Measurements from ENCODE around the gene ADA.

- no peak for TF ChIP-seq CTCF (IDR thresholded peaks at IDR 0.05; ENCODE audit: poor library complexity, severe bottlenecking)
- TF ChIP-seq EZH2 (IDR thresholded peaks at IDR 0.05; ENCODE audit: borderline replicate concordance, insufficient read depth, low read length, poor library complexity, severe bottlenecking), result no peak
Measured at GRCh38 chr20:44621325-44621724, 30.2 kb downstream of the ADA start.

Measured in neural cell (in vitro differentiated cells).